K562 treated with DMSO at 1 percent for 48 hours (cell line): ENCODE measurements around the gene ANKRD18B. TPM values are rescaled to one million over a fixed set of nuclear protein-coding genes. Genes with fewer than 3 reads are reported as not detected.

Experiments
- total RNA-seq: library from RNA; unstranded; fragments of 300-600 nt; gene quantifications from 2 replicates; pipeline ENCODE4 v1.2.3, GENCODE V29; 2022; ENCODE audit warnings: low replicate concordance; ENCODE audit errors: extremely low read depth

The ANKRD18B gene
- not detected in 2 replicates for total RNA-seq

DNA sequence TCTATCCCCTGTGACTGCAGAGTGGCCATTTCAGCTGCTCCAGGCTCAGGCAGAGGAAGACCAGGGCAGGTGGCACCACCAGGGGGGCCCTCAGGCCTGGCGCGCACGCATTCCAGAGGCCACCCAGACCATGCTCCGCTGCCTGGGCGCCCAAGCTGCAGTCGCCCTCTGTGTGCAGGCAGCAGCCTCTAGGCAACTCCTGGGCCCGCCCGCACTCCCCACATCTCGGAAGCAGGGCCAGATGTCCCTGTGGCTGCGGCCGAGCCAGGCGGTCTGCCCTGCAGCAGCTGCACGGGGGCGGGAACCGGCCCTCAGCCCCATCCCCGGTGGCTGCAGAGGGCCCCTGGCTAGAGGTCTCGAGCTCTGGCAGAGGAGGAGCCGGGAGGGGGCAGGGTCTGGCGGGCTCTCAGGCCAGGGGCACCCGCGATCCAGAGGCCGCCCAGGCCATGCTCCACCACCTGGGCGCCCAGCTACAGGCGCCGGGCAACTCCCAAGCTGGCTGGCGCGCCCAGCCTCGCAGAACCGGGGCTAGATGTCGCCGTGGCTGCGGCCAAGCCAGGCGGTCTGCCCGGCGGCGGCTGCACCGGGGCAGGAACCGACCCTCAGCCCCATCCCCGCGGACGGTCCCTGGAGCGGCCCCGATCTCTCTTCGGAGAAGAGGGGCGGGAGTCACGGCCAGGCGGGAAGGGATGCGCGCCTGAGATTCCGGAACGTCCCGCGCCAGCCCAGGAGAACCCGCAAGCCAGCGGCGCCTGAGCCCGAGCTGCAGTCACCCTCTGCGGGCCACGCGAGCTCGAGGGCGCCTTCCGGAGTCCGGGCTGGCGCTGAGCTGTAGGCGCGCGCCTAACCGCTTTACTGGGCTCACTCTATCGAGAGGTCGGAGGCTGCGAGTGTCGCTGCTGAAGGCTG, at the start of gene ANKRD18B:
Gene ANKRD18B, plus strand, starts transcription at position 855 of the 909 bp plus-strand sequence. CDS start 239 bp downstream, outside the sequence.

Other genes starting within 250 kb of the ANKRD18B start
- not detected in 2 replicates for gene NFX1, start 233.7 kb upstream of the ANKRD18B start, total RNA-seq
- not detected in 2 replicates for gene AQP7, start 121.7 kb upstream of the ANKRD18B start, total RNA-seq
- not detected in 2 replicates for gene AQP3, start 76.7 kb upstream of the ANKRD18B start, total RNA-seq
- gene NOL6, start 50.3 kb upstream of the ANKRD18B start, total RNA-seq = not detected in 2 replicates